Measurements from ENCODE around the gene C5orf15. TPM values are rescaled to one million over a fixed set of nuclear protein-coding genes. Genes with fewer than 3 reads are reported as not detected.

Gene C5orf15
- total and polyA plus RNA-seq, 9 of the 15 experiments (the other 6 are each of a cell fraction or from before 2014, with no cell fraction given): 23.3 to 50.7 (median 35.5) TPM

GRCh38 chr5:133941456-133942196, 26.8 kb downstream of the C5orf15 start (continued):
- TF ChIP-seq, protein P1, sequence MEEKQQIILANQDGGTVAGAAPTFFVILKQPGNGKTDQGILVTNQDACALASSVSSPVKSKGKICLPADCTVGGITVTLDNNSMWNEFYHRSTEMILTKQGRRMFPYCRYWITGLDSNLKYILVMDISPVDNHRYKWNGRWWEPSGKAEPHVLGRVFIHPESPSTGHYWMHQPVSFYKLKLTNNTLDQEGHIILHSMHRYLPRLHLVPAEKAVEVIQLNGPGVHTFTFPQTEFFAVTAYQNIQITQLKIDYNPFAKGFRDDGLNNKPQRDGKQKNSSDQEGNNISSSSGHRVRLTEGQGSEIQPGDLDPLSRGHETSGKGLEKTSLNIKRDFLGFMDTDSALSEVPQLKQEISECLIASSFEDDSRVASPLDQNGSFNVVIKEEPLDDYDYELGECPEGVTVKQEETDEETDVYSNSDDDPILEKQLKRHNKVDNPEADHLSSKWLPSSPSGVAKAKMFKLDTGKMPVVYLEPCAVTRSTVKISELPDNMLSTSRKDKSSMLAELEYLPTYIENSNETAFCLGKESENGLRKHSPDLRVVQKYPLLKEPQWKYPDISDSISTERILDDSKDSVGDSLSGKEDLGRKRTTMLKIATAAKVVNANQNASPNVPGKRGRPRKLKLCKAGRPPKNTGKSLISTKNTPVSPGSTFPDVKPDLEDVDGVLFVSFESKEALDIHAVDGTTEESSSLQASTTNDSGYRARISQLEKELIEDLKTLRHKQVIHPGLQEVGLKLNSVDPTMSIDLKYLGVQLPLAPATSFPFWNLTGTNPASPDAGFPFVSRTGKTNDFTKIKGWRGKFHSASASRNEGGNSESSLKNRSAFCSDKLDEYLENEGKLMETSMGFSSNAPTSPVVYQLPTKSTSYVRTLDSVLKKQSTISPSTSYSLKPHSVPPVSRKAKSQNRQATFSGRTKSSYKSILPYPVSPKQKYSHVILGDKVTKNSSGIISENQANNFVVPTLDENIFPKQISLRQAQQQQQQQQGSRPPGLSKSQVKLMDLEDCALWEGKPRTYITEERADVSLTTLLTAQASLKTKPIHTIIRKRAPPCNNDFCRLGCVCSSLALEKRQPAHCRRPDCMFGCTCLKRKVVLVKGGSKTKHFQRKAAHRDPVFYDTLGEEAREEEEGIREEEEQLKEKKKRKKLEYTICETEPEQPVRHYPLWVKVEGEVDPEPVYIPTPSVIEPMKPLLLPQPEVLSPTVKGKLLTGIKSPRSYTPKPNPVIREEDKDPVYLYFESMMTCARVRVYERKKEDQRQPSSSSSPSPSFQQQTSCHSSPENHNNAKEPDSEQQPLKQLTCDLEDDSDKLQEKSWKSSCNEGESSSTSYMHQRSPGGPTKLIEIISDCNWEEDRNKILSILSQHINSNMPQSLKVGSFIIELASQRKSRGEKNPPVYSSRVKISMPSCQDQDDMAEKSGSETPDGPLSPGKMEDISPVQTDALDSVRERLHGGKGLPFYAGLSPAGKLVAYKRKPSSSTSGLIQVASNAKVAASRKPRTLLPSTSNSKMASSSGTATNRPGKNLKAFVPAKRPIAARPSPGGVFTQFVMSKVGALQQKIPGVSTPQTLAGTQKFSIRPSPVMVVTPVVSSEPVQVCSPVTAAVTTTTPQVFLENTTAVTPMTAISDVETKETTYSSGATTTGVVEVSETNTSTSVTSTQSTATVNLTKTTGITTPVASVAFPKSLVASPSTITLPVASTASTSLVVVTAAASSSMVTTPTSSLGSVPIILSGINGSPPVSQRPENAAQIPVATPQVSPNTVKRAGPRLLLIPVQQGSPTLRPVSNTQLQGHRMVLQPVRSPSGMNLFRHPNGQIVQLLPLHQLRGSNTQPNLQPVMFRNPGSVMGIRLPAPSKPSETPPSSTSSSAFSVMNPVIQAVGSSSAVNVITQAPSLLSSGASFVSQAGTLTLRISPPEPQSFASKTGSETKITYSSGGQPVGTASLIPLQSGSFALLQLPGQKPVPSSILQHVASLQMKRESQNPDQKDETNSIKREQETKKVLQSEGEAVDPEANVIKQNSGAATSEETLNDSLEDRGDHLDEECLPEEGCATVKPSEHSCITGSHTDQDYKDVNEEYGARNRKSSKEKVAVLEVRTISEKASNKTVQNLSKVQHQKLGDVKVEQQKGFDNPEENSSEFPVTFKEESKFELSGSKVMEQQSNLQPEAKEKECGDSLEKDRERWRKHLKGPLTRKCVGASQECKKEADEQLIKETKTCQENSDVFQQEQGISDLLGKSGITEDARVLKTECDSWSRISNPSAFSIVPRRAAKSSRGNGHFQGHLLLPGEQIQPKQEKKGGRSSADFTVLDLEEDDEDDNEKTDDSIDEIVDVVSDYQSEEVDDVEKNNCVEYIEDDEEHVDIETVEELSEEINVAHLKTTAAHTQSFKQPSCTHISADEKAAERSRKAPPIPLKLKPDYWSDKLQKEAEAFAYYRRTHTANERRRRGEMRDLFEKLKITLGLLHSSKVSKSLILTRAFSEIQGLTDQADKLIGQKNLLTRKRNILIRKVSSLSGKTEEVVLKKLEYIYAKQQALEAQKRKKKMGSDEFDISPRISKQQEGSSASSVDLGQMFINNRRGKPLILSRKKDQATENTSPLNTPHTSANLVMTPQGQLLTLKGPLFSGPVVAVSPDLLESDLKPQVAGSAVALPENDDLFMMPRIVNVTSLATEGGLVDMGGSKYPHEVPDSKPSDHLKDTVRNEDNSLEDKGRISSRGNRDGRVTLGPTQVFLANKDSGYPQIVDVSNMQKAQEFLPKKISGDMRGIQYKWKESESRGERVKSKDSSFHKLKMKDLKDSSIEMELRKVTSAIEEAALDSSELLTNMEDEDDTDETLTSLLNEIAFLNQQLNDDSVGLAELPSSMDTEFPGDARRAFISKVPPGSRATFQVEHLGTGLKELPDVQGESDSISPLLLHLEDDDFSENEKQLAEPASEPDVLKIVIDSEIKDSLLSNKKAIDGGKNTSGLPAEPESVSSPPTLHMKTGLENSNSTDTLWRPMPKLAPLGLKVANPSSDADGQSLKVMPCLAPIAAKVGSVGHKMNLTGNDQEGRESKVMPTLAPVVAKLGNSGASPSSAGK (IDR thresholded peaks at IDR 0.05): peak; percentile 56; the same call in 1 of the 2 replicates
- TF ChIP-seq TBL1XR1 (IDR thresholded peaks at IDR 0.05; ENCODE audit: low read length in 2 of 2): no peak
- TF ChIP-seq HCFC1 (IDR thresholded peaks at IDR 0.05; ENCODE audit: low read depth, low read length): no peak
- no peak for TF ChIP-seq PHB2 (IDR thresholded peaks at IDR 0.05; ENCODE audit: low read depth)
- TF ChIP-seq TAF7 (tag; IDR thresholded peaks at IDR 0.05): no peak
- TF ChIP-seq CEBPB (tag; IDR thresholded peaks at IDR 0.05): no peak
- TF ChIP-seq ZEB2 (IDR thresholded peaks at IDR 0.05): no peak
- TF ChIP-seq FOXK2 (conservative IDR thresholded peaks at IDR 0.05 in 1 of 2, IDR thresholded peaks at IDR 0.05 in 1 of 2; ENCODE audit: low read depth in 2 of 2): no peak
- TF ChIP-seq MEF2D (tag; conservative IDR thresholded peaks at IDR 0.05; ENCODE audit: low read depth): no peak
- TF ChIP-seq ADNP (tag; IDR thresholded peaks at IDR 0.05): no peak
- TF ChIP-seq TCF15 (CRISPR knock-in tag; IDR thresholded peaks at IDR 0.05): no peak
- no peak for TF ChIP-seq ZNF778 (CRISPR knock-in tag; IDR thresholded peaks at IDR 0.05)
- peak; percentile 67 for TF ChIP-seq MAX (CRISPR knock-in tag; IDR thresholded peaks at IDR 0.05)

Measured in K562 (cell line).